ENCODE measurements around the gene DIDO1.
"Not testable (repeated sequence)": the region's sequence is repeated elsewhere in the genome, so short reads cannot be mapped to it uniquely, and the experiment has no call there.

DIDO1 gene

DNA sequence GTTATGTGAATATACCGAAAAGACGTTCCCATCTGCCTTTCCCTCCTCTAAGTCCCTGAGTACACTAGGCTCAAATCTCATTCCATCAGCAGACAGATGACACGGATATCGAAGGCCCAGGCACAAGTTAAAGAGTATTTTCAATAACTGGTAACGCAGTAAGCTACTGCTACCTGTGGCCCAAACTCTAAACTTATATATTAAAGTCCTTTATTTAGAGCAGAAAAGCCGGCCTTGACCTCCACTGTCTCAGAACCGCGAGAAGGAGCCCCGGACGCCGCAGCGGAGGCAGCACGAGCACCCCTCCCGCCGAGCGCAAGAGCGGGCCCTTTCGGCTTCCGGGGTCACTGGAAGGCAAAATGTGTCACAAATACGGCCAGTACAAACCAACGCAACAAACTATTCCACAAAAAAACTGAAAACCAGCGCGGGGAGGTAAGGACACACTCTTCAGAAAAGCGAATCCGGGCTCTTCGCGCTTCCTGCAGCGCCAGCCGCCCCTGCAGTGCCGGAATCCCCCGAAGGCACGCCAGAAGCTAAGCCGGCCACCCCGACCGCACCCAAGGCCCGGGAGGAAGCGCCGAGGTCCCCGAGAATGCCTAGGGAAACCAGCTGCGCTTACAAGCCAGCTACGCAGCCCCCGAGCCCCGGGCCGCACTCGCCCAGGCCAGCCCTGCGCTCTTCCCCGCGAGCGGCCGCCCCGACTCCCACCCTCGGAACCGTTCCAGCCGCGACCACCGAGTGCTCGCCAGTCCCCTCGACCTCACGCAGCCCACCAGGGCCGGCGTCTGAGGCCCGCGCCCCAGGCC lies 681 bp downstream of the DIDO1 start:
- DNase-seq, result peak; percentile 40

DNA sequence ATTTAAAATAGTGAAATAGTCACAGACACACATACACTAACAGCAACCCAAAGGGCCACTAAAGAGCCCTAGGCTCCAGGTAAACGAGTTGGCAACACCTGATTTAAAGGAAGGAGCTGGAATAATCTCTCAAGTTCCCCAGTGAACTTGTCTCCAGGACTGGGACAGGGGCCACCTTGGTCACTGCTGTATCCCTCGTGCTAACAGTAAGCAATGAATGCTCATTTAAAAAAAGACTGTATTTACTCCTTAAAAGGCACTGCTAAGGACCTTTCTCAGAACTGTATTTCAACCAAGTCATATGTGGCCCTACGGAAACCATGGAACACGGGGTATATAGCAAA lies 1.3 kb downstream of the DIDO1 start:
- no peak for DNase-seq

DNA sequence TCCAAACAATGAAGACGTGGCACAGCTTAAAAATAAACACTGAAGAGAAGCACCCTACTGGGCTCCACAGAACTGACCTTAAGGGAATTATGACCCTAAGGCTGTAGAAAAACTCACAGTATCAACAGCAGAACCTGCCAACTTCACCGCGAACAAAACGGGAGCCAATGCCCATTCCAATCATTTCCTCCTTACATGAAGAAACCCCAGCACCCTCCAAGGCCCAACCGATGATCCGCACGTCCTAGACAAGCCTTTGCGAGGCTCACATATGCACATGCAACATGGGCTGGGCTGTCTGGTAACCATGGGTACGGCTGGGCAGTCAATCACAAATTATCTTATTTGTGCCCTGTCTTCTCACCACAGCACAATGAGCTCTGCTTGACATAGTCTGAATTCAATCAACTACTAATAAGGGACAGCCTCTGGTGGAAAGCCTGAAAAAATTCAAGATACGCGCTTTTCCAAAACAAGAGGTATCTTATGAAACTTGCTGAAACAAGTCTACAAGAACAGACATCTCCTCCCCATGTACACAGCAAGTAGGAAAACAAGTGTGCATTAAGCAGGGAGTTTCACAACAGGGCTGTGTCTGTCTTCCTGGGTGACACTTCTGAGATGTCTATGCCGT lies 1.7 kb downstream of the DIDO1 start:
- peak; percentile 29 for DNase-seq

DNA sequence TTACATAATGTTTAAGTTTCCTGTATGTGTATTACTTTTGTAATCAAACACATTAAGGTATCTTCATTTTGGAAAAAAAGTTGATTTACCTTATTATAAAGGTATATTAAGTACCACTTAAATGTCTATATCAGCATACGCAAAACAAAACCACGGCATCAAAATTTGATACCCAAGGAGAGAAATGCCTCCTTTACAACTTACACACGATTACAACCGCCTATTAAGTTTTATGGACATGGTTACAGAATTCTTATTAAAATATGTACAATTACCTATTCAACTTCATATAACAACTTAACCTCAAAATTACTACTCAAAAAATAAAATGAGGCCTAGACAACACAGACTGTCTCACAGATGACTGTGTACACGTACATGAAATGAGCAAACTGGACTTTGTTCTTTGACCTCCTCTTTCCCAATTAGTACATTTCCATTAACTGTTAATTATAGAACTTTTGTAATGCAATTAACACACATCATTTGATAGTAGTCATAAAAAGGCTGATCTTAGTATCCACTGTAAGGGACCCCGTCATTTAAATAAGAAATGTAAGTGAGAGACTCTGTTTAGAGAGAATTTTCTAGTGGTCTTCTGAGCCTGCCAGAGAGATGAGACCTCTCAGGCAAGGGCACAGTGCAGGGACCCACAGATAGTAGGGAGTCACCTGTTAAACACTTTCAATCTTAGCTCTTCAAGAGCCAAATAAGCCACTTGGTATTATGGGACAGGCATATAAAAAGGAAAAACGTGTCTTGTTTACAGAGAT lies 2.5 kb downstream of the DIDO1 start:
- DNase-seq, result no peak

DNA sequence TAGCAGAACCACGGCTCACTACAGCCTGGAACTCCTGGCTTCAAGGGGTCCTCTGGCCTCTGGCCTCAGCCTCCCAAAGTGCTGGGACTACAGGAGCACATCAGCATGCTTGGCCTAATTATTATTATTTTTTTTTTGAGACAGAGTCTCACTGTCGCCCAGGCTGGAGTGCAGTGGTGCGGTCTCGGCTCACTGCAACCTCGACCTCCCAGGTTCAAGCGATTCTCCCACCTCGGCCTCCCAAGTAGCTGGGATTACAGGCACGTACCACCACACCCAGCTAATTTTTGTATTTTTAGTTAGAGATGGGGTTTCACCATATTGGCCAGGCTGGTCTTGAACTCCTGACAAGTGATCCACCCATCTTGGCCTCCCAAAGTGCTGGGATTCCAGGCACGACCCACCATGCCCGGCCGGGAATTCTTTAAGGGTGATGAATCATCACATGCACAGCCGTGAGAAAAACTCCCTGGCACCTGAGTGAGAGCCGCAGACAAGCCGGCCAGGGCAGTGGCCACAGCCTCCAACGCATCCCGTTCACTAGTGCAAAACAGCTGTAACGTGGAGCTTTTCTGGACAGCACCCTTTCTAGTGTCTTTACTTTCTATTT lies 3.1 kb downstream of the DIDO1 start:
- DNase-seq, result not testable (repeated sequence)

DNA sequence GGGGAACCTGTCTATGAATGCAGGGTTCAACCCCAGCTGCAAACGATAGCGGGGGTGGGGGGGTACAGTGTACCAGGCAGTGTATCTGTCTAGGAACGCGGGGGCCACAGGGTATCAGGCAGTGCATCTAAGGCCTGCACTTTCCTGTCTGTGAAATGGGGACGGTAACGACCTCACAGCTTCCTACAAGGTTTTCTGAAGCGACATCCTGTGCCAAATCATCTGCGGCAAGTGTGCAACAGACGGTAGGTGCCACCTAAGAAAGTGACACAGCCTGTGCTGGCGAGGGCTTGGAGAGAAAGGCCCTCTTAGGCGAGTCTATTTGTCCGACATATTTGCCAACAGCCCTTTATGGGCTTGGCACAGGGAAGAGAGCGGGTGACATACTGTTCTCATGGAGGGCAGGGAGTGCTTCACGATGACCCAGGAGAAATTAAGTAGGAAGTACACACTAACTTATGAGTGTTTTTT lies 3.8 kb downstream of the DIDO1 start:
- DNase-seq, result no peak

DNA sequence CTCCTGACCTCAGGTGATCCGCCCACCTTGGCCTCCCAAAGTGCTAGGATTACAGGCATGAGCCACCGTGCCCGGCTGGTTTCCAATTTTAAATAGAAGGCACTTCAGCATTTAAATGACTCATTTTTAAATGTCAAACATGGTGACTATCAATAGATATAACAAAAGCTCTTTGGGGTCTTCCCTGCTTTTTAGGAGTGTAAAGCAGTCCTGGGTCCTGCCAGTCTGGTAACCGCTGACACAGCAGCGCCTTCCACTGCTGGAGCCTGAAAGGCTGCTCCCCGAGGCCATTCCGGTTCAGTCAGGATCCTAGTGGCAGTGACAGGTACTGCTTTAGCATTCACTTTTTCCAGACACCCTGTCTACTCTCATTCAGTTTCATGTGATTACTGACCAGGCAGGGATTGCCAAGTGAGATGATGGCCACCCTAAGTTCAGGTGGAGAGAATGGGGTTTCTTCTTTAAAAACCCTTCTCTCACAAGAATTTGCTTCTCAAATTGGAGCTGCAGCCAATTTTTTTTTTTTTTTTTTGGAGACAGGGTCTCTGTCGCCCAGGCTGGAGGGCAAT lies 5.1 kb downstream of the DIDO1 start:
- peak; percentile 57 for DNase-seq

DNA sequence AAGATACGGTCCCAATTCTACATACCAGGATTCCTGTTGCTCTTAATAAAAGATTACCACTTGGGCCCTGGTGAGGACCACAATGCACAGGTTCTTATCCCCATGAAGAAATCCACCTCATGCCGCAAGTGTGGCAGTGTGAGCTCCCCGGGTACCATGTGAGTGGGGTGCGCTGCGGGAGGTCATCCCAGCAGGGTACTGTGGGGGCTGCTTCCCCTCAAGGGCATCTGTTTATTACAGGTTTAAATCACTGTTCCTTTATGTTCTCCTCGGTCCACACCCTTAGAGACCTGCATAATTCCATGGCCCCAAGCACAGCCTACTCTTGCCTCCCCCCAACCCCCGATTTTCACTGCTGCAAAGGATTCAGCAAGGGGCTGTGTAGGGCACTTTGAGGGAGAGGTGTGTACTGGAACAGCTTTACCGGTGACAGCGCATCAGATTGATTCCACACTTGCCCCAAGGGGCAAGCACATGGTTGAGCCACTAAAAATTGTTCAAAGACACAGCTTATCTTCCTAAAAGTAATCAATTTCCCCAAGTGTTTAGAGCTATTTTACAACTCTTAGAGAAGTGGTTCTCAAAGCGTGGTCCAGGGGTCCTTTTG lies 6.2 kb downstream of the DIDO1 start:
- no peak for DNase-seq

DNA sequence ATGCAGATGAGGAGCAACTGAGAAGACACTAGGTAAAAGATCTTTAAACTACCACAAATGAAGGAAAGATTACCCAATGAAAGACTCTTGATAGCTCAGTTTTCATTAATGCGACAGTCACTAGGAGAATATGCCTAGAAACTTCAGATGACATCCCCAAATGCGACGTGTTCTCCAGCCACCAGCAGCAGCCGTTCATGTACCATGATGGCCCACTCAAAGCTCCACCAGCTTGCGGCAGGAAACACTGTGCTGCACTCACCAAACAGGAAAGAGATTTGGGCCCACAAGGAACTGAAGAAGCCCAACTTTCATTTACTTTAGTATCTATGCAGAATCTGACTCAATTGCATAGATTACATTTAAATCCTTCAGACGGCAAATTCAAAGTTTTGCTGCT lies 7.5 kb downstream of the DIDO1 start:
- no peak for DNase-seq

DNA sequence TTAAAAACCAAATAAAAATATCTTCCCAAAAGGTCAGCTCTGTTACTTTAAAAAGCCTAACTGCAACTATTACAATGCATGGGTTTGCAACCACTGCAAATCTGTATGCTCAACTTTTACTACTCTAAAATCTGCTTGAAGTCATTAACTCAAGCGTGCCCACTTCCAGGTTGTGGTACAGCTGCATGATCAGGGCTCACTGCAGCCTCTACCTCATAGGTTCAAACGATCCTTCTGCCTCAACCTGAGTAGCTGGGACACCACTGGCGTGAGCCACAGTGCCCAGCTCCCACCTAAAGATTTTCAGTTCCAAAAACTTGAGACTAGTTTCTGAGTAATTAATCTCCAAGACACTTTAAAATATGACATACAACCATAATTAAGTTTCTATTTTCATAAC lies 8.2 kb downstream of the DIDO1 start:
- no peak for DNase-seq

DNA sequence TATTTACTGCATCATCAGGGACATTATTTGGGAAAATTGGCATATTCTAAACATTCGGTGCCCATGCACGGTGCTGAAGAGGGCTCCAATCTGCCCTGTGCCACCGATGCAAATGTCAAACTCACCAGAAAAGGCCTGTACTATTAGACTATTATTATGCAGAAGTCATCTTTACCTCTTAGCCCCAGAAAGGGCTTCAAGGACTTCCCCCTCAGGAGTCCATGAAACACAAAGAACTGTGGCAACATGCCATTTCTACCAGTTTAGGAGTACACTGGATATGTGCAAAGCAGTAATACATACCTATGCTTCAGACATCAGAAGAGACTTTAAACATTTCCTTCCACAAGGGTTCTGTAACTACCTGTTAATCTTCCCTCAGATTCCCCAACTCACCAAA lies 8.6 kb downstream of the DIDO1 start:
- DNase-seq, result no peak

DNA sequence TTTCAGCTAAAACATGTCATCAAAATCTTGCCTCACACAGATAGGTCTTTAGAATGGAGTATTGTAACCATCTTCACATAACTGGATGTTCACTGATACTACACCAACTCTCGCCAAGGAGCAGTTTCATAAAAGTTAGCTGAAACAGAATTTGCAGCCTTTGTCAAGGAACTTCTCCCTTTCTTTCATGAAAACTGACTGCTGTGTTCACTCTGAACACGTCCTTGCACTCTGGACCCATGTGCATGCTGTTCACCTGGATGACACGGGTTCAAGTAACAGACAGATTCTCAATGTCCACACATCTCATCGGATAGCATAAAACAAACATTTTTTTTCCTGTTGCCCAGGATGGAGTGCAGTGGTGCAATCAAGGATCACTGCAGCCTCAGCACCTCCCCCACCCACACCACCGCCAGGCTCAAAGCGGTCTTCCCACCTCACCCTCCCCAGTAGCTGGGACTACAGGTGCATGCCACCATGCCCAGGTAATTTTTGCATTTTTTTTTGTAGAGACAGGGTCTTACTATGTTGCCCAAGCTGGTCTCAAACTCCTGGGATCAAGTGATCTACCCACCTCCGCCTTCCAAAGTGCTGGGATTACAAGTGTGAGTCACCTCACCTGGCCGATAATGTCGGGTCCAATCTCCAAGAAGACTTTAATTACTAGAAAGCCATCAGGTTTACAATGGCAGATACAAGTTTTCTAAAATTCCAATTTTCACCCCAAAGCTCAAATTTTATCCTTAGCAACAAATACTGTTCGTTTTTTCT lies 9.4 kb downstream of the DIDO1 start:
- no peak for DNase-seq

DNA sequence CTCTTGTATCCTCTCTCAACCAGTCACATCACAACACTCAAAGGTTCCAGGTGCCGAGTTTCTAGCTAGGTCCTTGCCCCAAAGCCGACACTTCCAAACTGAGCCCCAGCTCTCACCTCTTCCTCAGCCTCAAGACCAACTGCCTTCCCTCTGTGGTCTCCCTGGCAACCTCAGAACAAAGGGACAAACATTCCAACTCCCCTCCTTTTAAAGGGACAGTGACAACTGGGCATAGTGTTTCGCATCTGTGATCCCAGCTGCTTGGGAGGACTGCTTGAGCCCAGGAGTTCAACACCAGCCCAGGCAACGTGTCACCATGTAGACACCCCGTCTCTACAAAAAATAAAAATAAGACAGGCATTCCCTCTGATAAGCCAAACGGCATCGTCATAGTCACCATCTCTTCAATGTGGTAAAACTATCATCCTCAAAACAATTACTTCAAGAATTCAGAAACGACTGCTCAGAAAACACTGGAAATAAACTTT lies 11.3 kb downstream of the DIDO1 start:
- DNase-seq, result peak; percentile 65

DNA sequence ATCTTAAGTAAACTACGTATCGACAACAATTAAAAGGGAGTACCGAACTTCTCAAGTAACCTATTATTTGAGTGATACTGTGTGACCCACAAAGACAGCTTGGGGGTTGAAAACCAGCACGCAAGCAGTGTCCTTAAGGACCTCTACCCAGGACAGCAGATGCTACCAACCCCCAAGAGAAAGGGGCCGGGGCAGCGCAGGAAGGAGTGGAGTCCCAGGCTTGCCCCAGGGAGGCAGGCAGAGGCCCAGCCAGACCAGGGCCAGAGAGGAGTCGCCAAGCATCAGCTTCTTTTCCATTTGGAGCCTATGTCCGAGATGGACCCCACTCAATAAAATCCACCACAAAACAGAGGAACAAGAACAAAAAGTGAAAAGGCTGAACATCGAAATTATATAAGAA lies 11.9 kb downstream of the DIDO1 start:
- no peak for DNase-seq

DNA sequence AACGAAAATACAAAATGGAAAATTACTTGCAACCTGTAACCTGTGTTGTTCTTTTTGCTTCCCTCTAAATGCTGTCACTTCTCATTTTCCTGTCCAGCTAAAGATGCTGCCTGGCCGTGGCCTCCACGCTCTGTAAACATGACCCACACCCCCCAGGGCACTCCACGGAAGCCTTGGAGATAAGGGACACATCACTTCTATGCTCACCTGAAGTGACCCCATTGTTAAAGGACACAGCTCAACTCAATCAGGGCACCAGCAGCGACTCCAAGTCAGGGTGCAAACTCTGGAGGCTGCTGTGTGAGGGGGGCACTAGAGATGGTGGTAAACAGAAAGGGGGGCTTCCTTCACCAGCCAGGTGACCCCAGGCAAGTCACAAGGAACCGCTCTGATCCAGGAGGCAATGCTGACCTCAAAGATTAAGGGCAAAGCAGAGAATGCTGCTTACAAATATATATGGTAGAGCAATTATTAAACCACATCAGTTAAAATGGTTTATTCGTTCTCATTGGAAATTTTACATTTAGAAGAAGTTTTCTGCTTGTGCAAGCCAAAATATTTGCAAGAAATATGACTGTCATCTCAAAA lies 13.2 kb downstream of the DIDO1 start:
- no peak for DNase-seq

DNA sequence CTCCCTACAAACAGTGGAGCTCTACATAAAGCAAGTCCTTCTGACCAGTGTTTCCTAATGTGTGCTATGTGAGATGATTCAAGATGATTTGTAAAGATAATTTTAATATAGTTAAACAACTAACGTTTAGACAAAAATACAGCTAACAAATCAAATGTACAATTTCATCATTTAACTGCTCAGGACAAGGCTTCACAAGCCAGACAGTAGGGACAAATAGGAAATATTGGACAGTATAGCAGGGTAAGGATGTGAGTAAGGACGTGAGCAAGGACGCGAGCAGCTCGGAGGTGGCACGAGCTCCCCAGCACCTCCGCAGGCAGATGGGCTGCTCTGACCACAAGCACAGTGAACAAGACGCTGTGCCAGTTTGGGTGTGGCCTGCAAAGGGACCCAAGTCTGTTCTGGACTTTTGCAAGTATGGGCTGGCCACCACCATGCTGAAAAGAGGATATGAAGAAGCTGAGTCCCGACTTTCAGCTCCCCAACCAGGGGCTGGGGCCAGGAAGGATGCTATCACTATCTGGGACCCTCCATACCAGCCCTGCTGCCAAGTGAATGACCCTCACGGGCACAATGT lies 14.5 kb downstream of the DIDO1 start:
- no peak for DNase-seq

DNA sequence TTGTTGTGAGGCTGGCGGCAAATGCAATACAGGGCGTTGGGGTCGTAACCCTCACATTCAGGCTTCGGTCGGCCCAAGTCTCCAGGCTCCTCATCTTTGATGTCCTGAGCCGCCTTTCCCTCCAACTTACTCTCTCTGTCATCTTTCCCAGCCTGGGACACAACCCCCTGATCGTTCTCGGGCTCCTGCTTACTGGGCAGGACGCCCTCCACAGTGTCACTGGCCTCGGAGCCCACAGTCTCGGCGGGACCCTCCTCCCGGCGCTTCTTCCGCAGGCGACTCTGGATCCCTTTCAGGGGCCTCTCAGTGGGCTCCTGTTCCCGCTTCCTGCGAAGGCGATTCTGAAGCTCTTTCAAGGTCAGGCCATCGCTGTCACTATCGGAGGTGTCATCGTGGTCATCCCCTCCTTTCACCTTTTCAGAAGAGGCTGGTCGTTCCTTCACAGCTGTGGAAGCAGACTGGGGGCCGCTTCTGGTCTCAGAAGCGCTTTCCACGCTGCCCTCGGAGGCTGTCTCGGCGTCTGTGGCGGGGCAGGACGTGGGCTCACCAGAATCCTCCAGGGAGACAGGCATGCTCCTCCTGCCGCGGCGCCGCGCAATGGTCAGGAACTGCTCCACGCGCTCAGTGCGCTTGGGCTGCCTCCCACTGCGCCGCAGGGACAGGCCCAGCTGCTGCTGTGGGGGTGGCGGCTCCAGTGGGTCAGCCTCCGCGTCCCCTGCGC lies 15.4 kb downstream of the DIDO1 start:
- no peak for DNase-seq

DNA sequence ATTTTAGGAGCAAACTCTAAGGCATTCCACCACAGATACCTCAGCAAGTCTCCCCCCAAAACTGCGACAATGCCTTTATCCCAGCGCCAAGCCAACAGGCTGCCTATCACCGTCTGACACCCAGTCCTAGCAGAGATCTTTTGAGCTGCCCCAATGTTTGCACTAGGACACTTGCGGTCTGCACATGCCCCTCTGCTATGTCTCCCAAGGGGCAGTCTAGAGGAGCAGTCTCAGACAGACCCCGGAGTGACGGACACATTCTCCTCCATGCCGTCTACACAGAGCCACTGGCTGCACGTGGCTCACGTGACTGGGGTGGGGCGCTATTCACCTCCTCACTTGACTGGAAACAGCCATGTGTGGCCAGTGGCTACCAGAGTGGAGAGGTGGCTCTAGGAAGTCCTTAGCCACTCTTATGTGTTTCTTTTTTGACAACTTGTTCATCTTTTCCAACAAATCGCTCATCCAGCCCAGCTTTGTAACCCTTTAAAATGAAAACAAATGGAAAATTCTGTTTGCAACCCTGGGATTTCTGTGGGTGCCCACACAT lies 16.0 kb downstream of the DIDO1 start:
- DNase-seq, result no peak

DNA sequence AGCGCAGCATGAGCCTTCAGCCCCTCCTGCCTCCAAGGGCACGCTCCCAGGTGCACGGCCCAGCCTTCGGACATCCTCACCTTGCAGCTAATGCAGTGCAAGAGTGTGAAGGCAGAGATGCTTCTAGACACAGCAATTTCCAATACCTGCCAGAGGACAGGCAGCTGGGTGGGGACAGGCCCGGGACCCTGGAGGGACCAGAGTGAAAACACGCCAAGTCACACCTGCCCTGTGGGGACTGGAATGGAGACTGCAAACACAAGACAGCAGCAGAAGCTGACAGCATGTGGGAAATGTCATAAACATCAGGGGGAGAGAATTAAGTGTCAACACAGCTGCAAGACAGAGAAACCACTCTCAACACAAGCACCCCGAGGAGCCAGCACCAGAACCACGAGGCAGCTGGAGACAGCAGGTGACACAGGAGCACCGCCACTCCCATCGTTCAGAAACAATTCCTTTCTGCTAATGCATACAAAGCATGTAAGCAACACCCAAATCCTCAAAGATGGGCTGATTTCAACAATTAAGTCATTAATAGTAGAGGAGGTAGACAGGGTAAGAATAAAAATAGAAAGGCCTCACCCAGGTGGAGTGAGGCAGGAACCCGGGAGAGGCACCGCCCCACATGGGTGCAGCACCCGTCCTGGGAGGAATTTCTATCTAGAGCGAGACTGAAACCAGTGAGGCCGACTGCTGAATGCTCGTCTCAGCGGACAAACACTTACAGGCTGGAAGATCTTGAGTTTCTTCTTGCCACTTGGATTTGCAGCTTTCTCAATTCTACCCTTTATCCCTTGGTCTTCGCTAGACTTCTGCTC lies 17.1 kb downstream of the DIDO1 start:
- peak; percentile 57 for DNase-seq
